Keratinocyte (primary cell): ENCODE data around the gene POLR2C. TPM values are rescaled to one million over a fixed set of nuclear protein-coding genes. Genes with fewer than 3 reads are reported as not detected.

Experiments
- DNase-seq: peaks from one replicate; pipeline ENCODE4 v3.0.0-alpha.2; 2011; ENCODE audit warnings: low read depth, missing footprints, low spot score
- FAIRE-seq: peaks from 2 replicates; lab custom pipeline; 2011; peaks lifted over from hg19 to GRCh38; lab: Jason Lieb, UNC
- H2AFZ ChIP-seq: 2 replicates; pipeline ENCODE4 v1.6.0; 2012; ENCODE audit warnings: low read length, control low read depth, inconsistent platforms; ENCODE audit not compliant: control insufficient read depth
- H3K27ac ChIP-seq: 2 replicates; pipeline ENCODE4 v1.5.1; 2011; ENCODE audit warnings: low read length; ENCODE audit not compliant: control insufficient read depth, insufficient read depth
- H3K27me3 ChIP-seq: 3 replicates; pipeline ENCODE4 v1.6.0; 2011; ENCODE audit warnings: low read length; ENCODE audit not compliant: control insufficient read depth, insufficient read depth; ENCODE audit errors: extremely low read depth
- H3K36me3 ChIP-seq, 2 experiments: 2 replicates in 1 of 2; 3 replicates in 1 of 2; pipeline ENCODE4 v1.5.1; 2011; ENCODE audit warnings: low read length in 2 of 2, mild to moderate bottlenecking in 1 of 2; ENCODE audit not compliant: control insufficient read depth in 2 of 2, insufficient read depth in 2 of 2; ENCODE audit errors: extremely low read depth in 1 of 2
- H3K4me1 ChIP-seq: 3 replicates; pipeline ENCODE4 v1.5.1; 2011; ENCODE audit warnings: low read length; ENCODE audit not compliant: control insufficient read depth, insufficient read depth; ENCODE audit errors: extremely low read depth
- H3K4me2 ChIP-seq: 3 replicates; pipeline ENCODE4 v1.6.0; 2011; ENCODE audit warnings: low read depth, low read length; ENCODE audit not compliant: control insufficient read depth, insufficient read depth; ENCODE audit errors: extremely low read depth
- H3K4me3 ChIP-seq, 3 experiments: fragments of 200-600 bp in 1 of 3; sonication (generic) in 1 of 3; 2 replicates in 2 of 3; 3 replicates in 1 of 3; pipeline ENCODE4 v1.5.1; 2011 to 2016; ENCODE audit warnings: low read length in 3 of 3, mild to moderate bottlenecking in 3 of 3, control low read depth in 2 of 3, inconsistent platforms in 1 of 3, low read depth in 1 of 3, mixed read lengths in 1 of 3, mixed run types in 1 of 3, moderate library complexity in 1 of 3; ENCODE audit not compliant: control insufficient read depth in 2 of 3, insufficient read depth in 2 of 3; ENCODE audit errors: extremely low read depth in 1 of 3
- H3K79me2 ChIP-seq: 2 replicates; pipeline ENCODE4 v1.6.0; 2012; ENCODE audit warnings: low read length; ENCODE audit not compliant: control insufficient read depth, insufficient read depth
- H3K9ac ChIP-seq: 3 replicates; pipeline ENCODE4 v1.6.0; 2011; ENCODE audit warnings: low read length; ENCODE audit not compliant: control insufficient read depth, insufficient read depth; ENCODE audit errors: extremely low read depth
- H3K9me1 ChIP-seq: 3 replicates; pipeline ENCODE4 v1.6.0; 2011; ENCODE audit warnings: low read length; ENCODE audit not compliant: control insufficient read depth, insufficient read depth; ENCODE audit errors: extremely low read depth
- H3K9me3 ChIP-seq: 2 replicates; pipeline ENCODE4 v1.5.1; 2012; ENCODE audit warnings: low read depth, low read length; ENCODE audit not compliant: control insufficient read depth
- H4K20me1 ChIP-seq: 3 replicates; pipeline ENCODE4 v1.6.0; 2011; ENCODE audit warnings: low read length; ENCODE audit not compliant: control insufficient read depth, insufficient read depth; ENCODE audit errors: extremely low read depth
- CTCF ChIP-seq, 3 experiments: IDR thresholded peaks in 1 of 3; conservative IDR thresholded peaks in 1 of 3; optimal IDR thresholded peaks in 1 of 3; 2 replicates in 2 of 3; 3 replicates in 1 of 3; pipeline versions ENCODE3 to v1.5.1; 2011; ENCODE audit warnings: low read length in 3 of 3, mild to moderate bottlenecking in 3 of 3, moderate library complexity in 2 of 3, control low read depth in 1 of 3, inconsistent platforms in 1 of 3; ENCODE audit not compliant: insufficient read depth in 2 of 3; ENCODE audit errors: extremely low read depth in 1 of 3
- EZH2 ChIP-seq: IDR thresholded peaks from one replicate; pipeline ENCODE4 v1.6.1; 2012; ENCODE audit warnings: inconsistent platforms, mild to moderate bottlenecking, low read length, moderate library complexity
- dilution Hi-C: fragments of 300-500 bp; cut with MboI; formaldehyde crosslinking; loops from one replicate; pipeline ENCODE4 v1.7.0; 2020; ENCODE audit warnings: low sequenced_read_pairs; ENCODE audit not compliant: extremely low pct_ligation_motif_present
- polyA plus RNA-seq, 5 experiments: library from polyadenylated mRNA; depleted of rRNA in 3 of 5; stranded (reverse) in 3 of 5; stranded (forward) in 1 of 5; unstranded in 1 of 5; fragments of >200 nt; gene quantifications; 1 replicate in 1 of 5; 2 replicates in 3 of 5; 3 replicates in 1 of 5; pipeline versions ENCODE4 v1.2.1 to v1.2.3, GENCODE V29; 2011 to 2012; ENCODE audit warnings: missing spikeins in 2 of 5, low read depth in 1 of 5, low replicate concordance in 1 of 5

POLR2C gene
- polyA plus RNA-seq, 1 donor (not counting 4 experiments of a cell fraction or from before 2014, with no cell fraction given) = 74.6 TPM

DNA sequence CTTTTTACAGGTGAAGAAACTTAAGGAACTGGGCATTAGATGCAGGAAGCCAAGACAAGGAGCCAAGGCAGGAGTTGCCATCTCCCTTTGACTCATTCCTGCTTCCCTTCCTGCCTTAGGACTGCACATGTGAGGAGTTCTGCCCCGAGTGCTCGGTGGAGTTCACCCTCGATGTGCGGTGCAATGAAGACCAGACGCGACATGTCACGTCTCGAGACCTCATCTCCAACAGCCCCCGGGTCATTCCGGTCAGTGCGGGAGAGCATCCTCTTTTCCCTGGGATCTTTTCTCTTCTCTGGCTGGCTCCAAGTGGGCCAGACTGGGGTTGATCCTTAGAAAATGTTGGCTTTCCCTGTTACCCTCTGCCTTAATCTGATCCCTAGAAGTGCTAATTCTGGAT is 6.6 kb downstream of the POLR2C start:
- Histone ChIP-seq H3K27ac (no peak overlapping the region), H4K20me1 (no peaks in the 10 kb centered on the region), H2AFZ (no peak overlapping the region), H3K36me3 (peaks cover 43 to 48% of the 10 kb centered on the region in 2 experiments), H3K4me2 (no peak overlapping the region), H3K4me1 (no peaks in the 10 kb centered on the region), H3K79me2 (peaks cover 10% of the 10 kb centered on the region), H3K9me3 (no peaks in the 10 kb centered on the region), H3K27me3 (no peaks in the 10 kb centered on the region), H3K4me3 (no peak overlapping the region), H3K9me1 (no peaks in the 10 kb centered on the region), H3K9ac (no peak overlapping the region)
- no peak for TF ChIP-seq CTCF (optimal IDR thresholded peaks at IDR 0.05 in 1 of 3, IDR thresholded peaks at IDR 0.05 in 1 of 3, conservative IDR thresholded peaks at IDR 0.05 in 1 of 3; ENCODE audit: extremely low read depth in 1 of 3, insufficient read depth in 2 of 3, low read length in 3 of 3)
- TF ChIP-seq EZH2 = no peak
- FAIRE-seq = no peak
- no peak for DNase-seq
- dilution Hi-C loops = no loop called here

DNA sequence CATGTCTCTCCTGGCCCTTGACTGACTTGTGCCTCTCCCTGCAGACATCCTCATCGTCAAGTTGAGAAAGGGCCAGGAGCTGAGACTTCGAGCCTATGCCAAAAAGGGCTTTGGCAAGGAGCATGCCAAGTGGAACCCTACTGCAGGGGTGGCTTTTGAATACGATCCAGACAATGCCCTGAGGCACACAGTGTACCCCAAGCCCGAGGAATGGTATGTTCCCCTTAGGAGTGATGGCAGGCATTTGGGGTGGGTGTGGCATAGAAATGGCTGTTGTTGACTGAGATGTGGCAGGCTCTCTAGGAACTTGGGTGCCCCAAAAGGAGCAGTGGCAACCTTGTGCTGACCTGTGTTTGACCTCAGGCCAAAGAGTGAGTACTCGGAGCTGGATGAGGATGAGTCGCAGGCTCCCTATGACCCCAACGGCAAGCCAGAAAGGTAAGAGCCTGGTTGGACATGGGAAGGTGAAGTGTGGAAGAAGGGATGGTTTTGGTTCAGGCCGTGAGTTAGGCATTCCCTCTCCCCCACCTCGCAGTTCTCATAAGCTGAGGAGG is 7.5 kb downstream of the POLR2C start:
- peaks cover 41 to 45% of the 10 kb centered on the region in 2 experiments for H3K36me3 ChIP-seq
- H4K20me1 ChIP-seq = no peaks in the 10 kb centered on the region
- no peak for FAIRE-seq
- dilution Hi-C loops = no loop called here
- no peaks in the 10 kb centered on the region for H3K4me1 ChIP-seq
- peaks cover 2% of the 10 kb centered on the region for H3K79me2 ChIP-seq
- H2AFZ ChIP-seq = no peak overlapping the region
- H3K4me3 ChIP-seq = no peak overlapping the region
- H3K9ac ChIP-seq = no peak overlapping the region
- H3K27me3 ChIP-seq = no peaks in the 10 kb centered on the region
- H3K27ac ChIP-seq = no peak overlapping the region
- H3K4me2 ChIP-seq = no peak overlapping the region
- no peaks in the 10 kb centered on the region for H3K9me1 ChIP-seq
- no peaks in the 10 kb centered on the region for H3K9me3 ChIP-seq
- DNase-seq = no peak
- TF ChIP-seq CTCF (optimal IDR thresholded peaks at IDR 0.05 in 1 of 3, IDR thresholded peaks at IDR 0.05 in 1 of 3, conservative IDR thresholded peaks at IDR 0.05 in 1 of 3; ENCODE audit: extremely low read depth in 1 of 3, insufficient read depth in 2 of 3, low read length in 3 of 3) = no peak
- TF ChIP-seq EZH2 = no peak
